ENCODE measurements around the gene SHH.

SHH gene

DNA sequence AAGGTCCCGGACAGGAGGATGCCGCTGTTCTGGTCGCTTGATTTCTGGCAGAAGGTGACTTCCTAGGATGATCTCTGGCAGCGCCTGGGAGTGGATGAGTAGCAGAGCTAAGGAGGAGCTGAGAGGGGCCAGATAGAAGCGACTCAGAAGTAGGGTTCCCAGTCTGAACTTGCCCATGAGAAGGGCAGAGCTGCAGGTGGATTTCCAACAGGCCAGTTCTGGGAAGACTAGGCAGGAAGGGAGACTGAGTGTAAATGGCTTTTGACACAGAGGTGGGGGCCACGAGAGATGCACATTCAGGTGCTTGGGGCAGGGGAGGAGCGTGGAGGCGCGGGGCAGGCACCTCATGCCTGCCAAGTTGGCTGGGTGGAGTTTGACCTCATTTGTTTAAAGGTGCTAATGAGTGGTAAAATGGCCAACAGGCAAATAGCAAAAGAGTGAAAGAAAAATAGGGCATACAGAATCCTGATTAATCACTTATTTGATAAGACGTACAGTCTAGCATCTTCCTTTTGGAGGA lies 58.8 kb downstream of the SHH start:
- TF ChIP-seq YY1 (IDR thresholded peaks at IDR 0.05; ENCODE audit: insufficient read depth, insufficient read length) (no peak), ZNF274 (IDR thresholded peaks at IDR 0.05; ENCODE audit: low read depth, low read length) (no peak), SUZ12 (IDR thresholded peaks at IDR 0.05; ENCODE audit: extremely low read depth, insufficient read depth, insufficient read length) (no peak)
- Histone ChIP-seq H3K9ac (ENCODE audit: insufficient read length, low read depth) (no peak overlapping the region), H3K4me1 (ENCODE audit: insufficient read depth, insufficient read length) (peaks cover 2% of the 10 kb centered on the region), H3K9me3 (ENCODE audit: insufficient read depth, low read length) (peaks cover 22% of the 10 kb centered on the region), H3K4me3 (ENCODE audit: insufficient read length, low read depth) (no peak overlapping the region), H3K27me3 (ENCODE audit: insufficient read depth, insufficient read length) (no peaks in the 10 kb centered on the region), H3K36me3 (ENCODE audit: insufficient read depth, insufficient read length, low read length) (peaks cover 21% of the 10 kb centered on the region)
- no peak for DNase-seq (ENCODE audit: low read depth, low spot score)

DNA sequence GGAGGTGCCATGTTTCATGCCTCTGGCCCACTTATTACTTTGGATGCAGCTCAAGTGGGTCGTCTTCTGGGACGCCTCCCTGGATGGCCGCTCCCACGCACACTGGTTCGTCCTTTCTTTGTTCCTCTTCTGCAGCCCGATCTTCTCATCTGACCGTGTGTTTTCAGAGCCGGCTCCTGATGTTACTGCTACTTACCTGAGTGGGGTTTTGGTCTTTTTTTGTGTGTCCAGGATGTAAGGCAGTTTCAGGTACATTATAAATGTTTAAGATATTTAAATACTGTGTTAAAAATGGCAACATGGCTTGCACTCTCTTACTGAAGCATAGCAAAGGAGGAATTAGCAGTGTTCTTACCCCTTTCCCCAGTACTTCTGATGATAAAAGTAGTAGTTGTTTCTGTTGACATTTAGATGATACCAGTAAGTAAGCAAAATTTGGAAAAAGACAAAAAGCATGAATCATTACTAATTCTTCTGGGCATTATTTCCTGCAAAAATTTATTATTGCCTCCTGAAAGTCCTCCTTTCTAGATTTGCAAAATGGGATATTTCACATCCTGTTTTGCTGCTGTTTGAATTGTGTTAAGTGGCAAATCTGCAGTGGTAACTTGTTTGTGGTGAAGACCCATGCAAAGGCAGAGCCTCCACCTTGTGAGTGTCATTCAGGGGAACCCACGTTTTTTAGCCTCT lies 59.4 kb downstream of the SHH start:
- peaks cover 21% of the 10 kb centered on the region for H3K36me3 ChIP-seq (ENCODE audit: insufficient read depth, insufficient read length, low read length)
- peaks cover 17% of the 10 kb centered on the region for H3K9me3 ChIP-seq (ENCODE audit: insufficient read depth, low read length)
- no peak overlapping the region for H3K4me3 ChIP-seq (ENCODE audit: insufficient read length, low read depth)
- H3K9ac ChIP-seq (ENCODE audit: insufficient read length, low read depth): no peak overlapping the region
- TF ChIP-seq YY1 (IDR thresholded peaks at IDR 0.05; ENCODE audit: insufficient read depth, insufficient read length): no peak
- TF ChIP-seq SUZ12 (IDR thresholded peaks at IDR 0.05; ENCODE audit: extremely low read depth, insufficient read depth, insufficient read length): no peak
- no peak for TF ChIP-seq ZNF274 (IDR thresholded peaks at IDR 0.05; ENCODE audit: low read depth, low read length)
- H3K27me3 ChIP-seq (ENCODE audit: insufficient read depth, insufficient read length): no peaks in the 10 kb centered on the region
- no peaks in the 10 kb centered on the region for H3K4me1 ChIP-seq (ENCODE audit: insufficient read depth, insufficient read length)
- no peak for DNase-seq (ENCODE audit: low read depth, low spot score)

DNA sequence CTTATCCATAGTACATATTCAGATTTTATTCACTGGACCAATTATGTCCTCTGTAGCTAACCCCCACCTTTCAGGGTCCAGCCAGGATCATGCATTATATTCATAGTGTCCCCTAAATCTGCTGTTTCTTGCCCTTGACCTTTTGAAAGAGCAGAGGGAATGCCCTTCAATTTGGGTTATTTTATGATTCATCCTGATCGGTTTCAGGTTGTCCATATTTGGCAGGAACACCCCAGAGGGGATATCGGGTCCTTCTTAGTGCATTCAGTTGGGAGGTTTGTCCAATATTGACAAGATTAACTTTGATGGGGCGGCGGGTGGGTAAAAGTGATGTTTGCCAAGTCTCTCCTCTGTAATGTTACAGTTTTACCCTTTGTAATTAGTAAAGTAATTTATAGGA lies 60.9 kb downstream of the SHH start:
- Histone ChIP-seq H3K36me3 (ENCODE audit: insufficient read depth, insufficient read length, low read length) (peaks cover 24% of the 10 kb centered on the region), H3K4me3 (ENCODE audit: insufficient read length, low read depth) (no peak overlapping the region), H3K9ac (ENCODE audit: insufficient read length, low read depth) (no peak overlapping the region), H3K4me1 (ENCODE audit: insufficient read depth, insufficient read length) (no peaks in the 10 kb centered on the region), H3K9me3 (ENCODE audit: insufficient read depth, low read length) (peaks cover 2% of the 10 kb centered on the region; the same call in 1 of the 2 replicates), H3K27me3 (ENCODE audit: insufficient read depth, insufficient read length) (no peaks in the 10 kb centered on the region)
- DNase-seq (ENCODE audit: low read depth, low spot score): no peak
- TF ChIP-seq SUZ12 (IDR thresholded peaks at IDR 0.05; ENCODE audit: extremely low read depth, insufficient read depth, insufficient read length) (no peak), YY1 (IDR thresholded peaks at IDR 0.05; ENCODE audit: insufficient read depth, insufficient read length) (no peak), ZNF274 (IDR thresholded peaks at IDR 0.05; ENCODE audit: low read depth, low read length) (no peak)

DNA sequence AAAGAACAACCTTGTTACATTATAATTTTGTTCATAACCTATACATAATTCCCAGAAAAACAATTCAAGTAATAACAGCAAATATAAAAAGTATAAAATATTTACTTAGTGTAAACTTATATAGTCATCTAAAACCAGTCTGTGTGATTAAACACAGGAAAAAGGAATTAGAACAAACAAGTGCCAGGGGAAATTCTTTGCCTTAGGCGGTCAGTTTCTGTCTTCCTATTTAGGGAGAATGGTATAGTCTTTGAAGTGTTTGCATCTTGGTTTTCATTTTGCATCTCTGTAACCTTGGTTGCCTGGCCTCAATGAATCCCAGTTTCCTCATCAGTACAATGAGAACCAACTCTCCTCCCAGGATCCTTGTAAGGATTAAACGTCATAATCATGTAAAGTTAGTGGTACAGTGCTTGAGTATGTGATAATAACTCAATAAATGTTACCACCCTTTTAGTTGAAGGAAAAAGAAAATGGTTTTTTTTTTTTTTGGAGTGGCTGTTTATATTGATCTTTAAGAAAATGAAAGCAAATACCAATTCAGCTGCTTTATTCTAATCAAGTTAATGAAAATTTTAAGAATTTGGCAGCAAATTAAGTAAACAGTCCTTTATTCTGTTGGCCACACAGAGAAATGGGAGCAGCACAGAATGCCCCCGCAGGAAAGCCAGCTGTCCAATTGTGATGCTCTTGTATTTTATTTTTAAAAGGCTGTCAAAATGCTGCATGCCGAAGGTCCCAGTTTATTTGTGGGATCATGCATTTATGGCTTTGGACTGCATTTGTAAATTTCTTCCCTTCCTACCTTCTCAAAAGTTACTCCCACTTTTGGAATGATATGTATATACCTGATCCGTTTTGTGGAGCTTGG lies 61.8 kb downstream of the SHH start:
- no peaks in the 10 kb centered on the region for H3K27me3 ChIP-seq (ENCODE audit: insufficient read depth, insufficient read length)
- no peak for TF ChIP-seq YY1 (IDR thresholded peaks at IDR 0.05; ENCODE audit: insufficient read depth, insufficient read length)
- TF ChIP-seq ZNF274 (IDR thresholded peaks at IDR 0.05; ENCODE audit: low read depth, low read length): no peak
- TF ChIP-seq SUZ12 (IDR thresholded peaks at IDR 0.05; ENCODE audit: extremely low read depth, insufficient read depth, insufficient read length): no peak
- DNase-seq (ENCODE audit: low read depth, low spot score): no peak

More for the DNA sequence above, 61.8 kb downstream of the SHH start:
- H3K4me3 ChIP-seq (ENCODE audit: insufficient read length, low read depth): no peak overlapping the region
- H3K9me3 ChIP-seq (ENCODE audit: insufficient read depth, low read length): no peaks in the 10 kb centered on the region
- peaks cover 31% of the 10 kb centered on the region for H3K36me3 ChIP-seq (ENCODE audit: insufficient read depth, insufficient read length, low read length)
- H3K9ac ChIP-seq (ENCODE audit: insufficient read length, low read depth): no peak overlapping the region
- H3K4me1 ChIP-seq (ENCODE audit: insufficient read depth, insufficient read length): no peaks in the 10 kb centered on the region
